HG02938 (cell line): Measurements from ENCODE around the gene SORCS2.

Source experiments
- ATAC-seq: cut with Tn5 transposase; IDR thresholded peaks from one replicate; pipeline ENCODE4 v1.9.1; 2021; ENCODE audit warnings: mild to moderate bottlenecking, moderate library complexity; ENCODE audit not compliant: unreplicated experiment

The SORCS2 gene

DNA sequence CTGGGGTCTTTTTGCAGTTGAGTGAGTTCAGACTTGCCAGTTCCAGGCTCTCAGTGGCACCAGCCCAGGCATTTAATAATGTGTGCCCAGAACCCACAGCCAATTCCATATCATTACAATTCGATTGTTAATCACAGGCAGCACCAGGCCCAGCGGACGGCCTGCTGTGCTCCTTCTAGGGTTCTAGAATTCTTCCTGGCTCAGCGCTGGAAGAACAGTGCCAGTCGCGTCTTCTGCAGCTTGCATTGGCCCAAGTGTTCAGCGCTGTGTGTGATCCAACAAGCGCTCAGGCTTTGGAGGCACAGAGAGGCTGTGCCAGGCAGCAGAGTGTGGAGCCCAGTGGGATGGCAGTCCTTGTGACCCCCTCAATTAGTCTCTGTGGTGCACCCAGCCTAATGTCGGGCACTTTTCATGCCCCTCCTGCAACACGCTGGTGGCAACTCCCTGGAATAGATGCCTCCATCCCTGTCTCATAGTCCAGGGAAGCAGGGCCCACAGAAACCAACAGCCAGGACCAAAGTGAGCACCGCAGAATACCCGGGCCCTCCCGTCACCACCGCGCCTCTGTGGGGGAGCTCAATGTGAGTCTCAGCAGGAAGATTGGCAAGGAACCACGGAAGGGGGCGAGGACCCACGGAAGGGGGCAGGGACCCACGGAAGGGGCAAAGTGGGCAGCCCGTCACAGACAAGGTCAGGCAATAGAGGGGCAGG is 554.2 kb downstream of the SORCS2 start:
- ATAC-seq = no peak

DNA sequence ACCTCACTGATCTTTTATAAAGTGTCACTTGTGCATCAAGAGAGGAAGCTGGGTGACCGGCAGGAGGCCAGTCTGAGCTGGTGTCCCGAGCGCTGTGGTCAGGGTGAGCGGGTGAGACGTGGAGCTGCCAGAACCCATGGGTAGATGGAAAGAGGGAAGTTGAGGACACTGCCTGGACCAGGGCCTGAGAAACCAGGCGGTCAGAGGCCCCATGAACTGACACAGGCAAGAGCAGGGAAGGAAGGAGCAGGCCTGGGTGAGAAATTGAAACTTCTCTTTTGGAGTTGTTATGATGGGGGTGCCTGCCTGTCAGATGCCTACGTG is 554.7 kb downstream of the SORCS2 start:
- ATAC-seq = no peak

DNA sequence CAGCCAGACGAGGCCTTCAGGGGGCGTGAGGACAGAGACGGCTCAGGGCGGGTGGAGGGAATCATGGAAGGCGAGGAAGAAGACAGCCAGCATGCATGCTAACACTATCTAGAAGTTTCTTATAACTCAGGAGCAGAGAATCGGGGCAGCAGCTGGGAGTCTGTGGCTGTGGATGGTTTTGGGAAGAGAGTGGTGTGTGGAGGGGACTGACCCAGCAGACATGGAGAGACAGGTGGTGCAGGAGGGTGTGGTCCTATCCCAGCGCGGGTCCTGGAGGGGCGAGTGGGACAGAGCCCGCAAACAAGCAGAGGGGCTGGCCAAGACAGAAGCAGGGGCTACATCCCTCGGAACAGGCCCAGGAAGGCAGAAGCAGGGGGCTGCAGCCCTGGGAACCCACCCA is 555.2 kb downstream of the SORCS2 start:
- ATAC-seq = no peak

DNA sequence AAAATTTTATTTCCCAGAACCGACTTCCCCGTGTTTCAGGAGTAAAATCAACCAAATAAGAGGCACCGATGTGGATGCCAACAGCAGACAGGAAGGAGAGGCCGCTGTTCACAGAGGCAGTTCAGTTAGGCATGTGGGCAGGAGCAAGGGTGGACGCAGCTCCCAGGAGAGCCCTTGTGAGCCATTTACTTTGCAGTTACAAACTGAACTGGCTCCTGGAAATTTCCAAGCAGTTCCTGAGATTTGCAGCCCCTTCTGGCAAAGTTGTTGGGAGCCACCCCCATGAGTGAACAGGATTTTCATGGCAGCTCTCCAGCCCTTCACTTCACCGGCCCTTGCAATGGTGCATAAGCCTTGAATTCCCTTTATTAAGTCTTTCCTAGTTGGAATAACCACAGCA is 558.2 kb downstream of the SORCS2 start:
- no peak for ATAC-seq

DNA sequence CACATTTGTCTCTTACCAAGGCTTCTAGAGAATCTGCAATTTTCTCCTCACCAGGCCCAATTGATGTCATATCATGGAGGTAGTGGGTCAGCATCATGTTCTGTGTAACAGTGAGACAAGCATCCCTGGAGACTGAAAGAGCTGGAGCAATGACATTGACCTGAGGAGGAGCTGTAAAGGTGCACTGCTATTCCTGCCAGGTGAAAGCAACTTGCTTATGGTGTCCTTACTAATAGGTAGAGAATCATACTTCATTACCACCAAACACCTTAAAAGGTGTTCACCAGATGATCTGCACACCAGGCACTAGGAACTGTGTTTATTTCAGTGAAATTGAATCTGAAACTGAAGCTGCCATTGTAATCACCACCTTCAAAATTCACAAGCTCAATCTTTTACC is 558.6 kb downstream of the SORCS2 start:
- no peak for ATAC-seq

DNA sequence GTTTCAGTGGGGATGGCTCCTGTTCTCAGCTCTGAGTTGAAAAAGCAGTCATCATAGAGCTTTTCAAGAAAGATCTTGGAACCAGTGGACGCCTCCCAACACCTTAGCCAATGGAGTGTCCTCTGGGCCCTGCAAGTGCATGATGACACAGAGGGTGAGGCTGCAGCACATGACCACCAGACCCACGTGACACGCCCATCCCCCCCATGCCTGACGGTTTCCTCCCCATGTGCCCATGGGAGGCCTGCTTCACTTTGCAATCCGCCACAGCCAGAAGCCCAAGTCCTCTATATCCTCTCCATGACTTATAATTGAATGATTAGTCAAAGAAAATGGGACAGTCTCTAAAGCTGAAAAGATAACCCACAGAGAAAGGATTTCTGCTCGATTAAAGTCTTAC is 560.3 kb downstream of the SORCS2 start:
- ATAC-seq = no peak

DNA sequence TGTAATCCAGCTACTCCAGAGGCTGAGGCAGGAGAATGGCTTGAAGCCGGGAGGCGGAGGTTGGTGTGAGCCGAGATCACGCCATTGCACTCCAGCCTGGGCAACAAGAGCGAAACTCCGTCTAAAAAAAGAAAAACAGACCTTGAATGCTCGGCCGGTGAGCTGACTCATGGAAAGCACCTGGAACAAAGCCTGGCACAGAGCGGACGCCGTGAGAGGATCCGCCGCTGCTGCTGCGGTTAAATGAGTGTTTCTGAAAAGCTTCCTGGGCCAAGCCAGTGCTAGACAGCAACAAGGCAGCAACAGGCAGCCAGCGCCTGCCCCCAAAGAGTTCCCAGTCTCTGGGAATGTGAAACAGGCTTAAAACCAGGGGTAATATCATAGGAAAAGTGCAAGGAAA is 560.9 kb downstream of the SORCS2 start:
- ATAC-seq = no peak

DNA sequence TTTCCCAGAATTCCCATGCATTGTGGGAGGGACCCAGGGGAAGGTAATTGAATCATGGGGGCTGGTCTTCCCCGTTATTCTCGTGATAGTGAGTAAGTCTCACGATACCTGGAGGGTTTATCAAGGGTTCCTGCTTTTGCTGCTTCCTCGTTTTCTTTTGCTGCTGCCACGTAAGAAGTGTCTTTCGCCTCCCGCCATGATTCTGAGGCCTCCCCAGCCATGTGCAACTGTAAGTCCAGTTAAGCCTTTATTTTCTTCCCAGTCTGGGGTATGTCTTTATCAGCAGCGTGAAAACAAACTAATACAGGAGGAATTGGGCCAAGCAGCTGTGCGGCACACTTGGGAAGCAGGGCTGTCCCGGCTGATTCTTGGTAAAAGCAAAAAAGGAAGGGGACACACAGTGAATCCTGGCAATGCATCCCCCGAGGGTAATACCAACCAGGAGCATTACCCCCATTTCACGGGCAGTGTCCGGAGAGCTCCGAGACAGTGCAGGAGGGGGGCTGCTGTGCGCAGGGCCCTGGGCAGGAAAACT is 561.7 kb downstream of the SORCS2 start:
- no peak for ATAC-seq

DNA sequence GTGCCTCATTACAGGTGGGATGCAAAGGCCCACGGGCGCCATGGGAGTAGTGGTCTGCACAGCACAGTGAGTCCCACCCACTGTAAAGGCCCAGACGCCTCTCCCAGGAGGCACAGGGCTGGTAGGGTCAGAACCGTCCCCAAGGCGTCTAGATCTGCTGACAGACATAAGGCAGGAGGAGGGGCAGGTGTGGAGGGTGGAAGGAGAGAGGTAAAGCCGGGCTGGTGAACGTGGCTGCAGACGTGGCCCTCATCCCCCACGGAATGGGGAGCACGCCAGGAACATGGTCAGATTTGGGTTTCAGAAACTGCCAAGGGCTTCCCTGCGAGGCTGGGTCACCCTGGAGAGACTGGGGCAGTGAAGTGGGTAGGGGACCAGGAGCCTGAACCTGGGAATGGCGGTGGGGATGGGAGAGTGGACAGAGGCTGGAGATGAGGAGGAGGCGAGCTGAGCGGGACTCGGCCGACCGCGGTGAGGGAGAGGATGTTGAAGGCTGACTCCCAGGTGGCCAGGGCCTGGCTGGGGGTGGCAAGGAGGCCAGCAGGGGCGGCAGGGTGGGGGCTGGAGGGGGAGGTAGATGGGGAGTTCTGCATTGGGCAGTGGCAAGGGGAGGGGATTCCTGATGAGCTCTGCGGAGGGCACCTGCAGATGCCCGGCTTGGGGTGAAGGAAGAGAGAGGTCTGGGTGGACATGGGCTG is 562.4 kb downstream of the SORCS2 start:
- no peak for ATAC-seq

DNA sequence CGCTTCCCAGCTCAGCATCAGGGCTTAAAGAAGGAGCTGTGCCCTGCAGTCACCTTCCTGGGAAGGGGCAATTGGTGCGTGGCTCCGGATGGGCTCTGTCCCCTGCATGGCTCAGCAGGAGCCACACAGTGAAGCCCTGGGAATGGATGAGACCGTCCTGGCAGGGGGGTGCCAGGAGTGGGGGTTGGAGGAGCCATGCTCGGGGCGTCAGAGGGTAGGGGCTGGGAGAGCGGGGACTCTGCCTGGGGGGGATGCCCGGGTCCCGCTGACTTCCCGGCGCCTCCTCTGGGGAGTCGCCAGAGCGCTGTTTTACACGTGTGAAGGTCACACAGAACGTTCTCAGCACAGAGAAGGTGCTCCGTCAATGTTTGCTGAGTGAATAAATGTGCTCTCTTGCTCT is 563.2 kb downstream of the SORCS2 start:
- no peak for ATAC-seq

DNA sequence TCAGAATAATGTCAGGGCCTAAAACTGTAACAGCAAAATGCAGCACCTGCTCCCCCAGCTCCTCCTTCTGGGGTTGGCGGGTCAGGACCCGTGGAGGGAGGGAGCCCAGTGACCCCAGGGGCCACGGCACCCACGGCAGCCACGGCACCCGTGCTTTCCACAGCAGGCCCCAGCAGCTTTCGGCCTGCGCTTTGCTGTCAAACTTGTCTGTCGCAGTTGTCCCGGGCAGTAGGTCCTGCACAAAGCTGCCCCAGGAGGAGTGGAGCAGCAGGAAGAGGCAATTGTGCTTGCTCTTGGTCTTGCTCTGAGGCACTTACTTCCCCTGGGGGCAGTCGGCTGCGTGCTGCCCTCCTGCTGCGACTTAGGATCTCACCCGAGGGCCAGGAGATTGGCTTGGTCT is 563.7 kb downstream of the SORCS2 start:
- no peak for ATAC-seq

DNA sequence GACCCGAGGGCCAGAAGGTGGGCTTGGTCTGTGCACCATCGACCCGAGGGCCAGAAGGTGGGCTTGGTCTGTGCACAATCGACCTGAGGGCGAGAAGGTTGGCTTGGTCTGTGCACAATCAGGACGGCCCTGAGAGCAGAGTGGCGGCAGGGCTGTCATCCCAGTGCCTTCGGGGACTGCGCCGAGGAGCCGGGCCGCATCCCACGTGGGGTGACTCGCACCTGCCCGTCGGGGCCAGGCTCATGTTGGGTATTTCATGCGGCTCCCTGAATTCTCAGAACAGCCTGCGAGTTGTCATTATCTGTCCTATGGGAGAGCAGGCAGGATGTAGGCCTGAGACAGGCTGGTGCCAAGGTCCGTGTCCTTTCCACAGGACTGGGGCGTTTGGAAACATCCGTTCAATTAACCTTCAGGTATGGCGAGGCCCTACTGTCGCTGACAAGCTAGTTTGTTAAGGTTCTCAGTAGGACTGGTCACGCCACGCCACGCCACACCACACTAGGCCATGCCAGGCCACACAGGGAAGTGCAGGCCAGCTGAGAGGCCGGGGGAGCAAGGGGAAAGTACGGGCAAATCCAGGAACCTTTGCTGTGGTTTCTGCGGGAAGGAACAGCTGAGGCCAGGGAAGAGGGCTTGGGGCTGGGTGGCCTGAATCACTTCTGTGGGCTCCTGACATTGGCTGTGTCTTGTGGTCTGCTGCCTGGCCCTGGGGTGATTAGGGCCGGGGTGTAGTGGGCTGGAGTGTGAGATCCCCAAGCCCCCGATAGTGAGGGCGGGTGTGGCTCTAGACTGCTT is 564.4 kb downstream of the SORCS2 start:
- no peak for ATAC-seq

DNA sequence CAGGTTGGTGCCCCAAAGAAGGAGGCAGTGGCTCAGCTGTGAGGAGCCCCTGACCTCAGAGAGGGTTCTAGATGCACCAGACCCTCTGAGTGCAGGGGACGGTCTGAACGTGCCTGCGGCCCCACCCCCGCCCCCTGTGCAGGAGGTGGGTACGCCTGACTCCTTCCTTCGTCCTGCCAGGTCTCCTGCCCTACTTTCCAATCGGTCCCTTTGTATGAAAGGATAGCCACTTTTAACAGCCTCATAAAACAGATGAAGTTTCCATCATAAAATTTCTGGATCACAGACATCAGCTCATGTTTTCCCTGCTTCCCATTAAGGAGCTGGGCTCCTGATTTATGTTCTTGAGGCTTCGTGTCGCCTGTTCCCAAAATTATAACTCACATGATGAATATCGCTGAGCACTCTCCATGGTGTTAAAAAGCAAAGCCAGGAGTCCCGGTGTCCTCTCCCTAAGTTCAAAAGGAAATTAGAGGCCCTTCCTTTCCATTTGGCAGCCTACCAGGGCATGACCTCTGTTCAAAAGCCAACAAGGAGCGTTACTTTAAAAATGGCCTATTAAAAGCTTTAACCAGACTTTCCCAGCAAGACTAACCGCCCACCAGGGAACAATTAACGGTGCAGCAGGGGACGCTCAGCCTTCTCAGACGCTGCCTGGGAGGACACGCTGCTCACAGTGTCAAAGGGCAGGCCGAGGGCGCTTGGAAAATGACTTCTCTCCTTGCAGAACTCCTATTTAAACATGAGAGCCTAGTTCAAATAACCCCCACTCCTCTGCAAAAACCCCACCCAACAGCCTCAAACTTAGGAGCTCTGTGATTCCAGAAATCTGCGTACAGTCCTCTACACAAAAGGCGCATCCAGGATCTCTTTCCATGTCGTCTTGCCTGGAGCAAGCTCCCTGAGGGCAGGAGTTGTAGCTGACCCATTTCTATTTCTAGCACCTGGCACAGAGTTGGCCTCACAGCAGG is 565.4 kb downstream of the SORCS2 start:
- no peak for ATAC-seq

DNA sequence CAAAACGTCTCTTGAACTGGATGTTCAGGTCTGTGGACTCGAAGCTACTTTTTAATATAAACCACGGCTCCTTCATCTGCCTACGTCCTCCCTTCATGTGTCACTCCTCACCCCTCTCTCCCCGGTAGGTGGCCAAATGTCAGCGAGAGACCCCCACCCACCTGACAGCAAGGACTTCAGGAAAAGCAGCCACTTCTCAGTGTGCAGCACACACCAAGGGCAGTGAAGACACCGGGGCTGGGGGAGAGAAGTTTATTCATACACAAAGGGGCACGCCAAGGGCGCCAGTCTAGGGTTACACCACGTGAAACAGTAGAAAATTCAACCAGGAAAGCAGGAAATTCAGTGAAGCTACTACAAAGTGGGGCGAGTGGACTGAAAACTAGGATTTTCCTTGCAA is 566.1 kb downstream of the SORCS2 start:
- ATAC-seq = no peak

DNA sequence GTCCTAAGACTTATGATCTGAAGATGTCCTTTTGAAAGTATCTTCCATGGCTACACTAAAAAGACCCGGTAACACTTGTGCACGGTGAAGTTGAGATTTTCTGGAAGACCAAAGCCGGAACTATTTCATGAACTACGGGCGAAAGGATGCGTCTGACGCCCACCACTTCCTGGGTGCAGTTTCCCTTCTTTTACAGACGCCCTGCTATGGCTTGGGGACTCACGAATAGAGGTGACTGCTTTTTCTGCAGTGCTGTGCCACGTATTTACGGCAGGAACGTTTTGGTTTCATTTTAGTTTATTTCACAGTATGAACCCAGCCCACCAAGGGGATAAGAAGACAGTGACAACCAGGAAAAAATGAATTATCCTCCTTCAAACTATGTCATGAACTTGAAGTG is 566.9 kb downstream of the SORCS2 start:
- no peak for ATAC-seq

DNA sequence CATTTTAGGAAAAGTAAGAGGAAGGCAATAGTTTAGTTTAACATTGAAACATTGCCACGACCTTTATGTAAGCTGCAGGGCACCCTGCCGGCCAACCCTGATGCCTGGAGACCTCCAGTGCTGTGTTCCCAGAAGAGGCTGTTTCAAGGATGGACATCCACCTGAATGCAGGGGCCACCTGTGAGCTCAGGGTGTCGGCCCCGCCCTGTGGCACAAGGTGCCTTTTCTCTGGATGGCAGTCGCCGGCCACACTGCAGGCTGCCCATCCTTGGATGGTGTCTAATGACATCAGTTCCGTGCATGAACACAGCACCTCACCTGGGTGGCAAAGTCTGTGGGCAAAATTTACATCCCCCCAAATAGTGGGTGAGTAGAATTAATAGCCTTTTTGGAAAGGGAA is 567.3 kb downstream of the SORCS2 start:
- ATAC-seq = no peak

DNA sequence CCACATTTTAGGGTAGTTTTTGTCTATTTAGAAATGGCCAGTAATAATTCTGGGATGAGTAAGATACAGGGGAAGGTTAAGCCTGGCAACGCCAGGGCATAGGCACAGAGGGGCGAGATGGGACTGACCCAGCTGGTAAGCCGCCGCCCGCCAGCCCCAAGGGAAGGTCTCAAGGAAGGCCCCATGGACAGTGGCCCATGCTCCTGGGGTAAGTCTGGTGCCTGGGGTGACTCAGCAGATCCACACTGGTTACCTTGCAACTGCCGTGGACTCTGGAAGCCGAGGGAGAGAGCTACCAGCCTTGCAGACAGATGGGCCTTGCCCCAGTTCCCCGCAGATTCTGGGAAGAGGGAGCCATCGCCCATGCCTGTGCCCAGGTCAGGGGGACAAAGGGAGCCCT is 567.9 kb downstream of the SORCS2 start:
- no peak for ATAC-seq

DNA sequence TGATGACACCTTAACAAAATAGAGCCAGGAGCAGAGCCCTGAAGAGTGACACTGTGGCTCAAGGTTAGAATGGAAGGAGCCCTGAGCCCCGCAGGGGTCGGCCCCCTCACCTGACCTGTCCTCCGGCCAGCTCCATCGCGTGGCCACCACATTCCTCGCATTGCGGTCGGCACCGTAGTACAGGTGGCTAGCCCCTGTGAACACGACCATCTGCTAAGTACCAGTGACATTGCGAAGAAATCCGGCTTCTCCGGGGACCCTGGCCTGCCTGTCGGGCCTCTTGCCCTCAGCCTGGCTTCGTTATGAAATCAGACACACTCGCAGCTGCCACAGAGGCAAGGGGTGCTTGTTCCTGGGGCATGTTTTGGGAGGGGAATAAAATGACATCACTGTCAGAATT is 568.4 kb downstream of the SORCS2 start:
- no peak for ATAC-seq

DNA sequence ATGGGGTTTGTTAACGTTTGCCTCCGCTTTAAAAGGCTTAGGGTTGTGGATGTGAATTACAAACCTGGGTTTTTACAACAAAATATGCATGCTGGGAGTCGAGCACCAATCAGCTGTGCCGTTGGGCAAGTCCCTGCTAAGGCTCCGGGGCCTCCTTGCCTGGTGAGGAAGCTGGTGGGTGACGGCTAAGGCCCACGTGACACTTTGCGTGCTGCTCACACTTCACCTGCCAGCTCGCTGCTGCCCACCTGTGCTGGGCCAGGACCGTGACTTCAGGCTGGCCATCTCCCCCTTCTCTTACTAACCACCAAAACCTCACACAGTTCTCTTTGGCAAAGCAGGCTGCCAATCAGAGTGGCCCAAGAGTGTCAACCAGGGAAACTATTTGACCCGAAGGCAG is 569.0 kb downstream of the SORCS2 start:
- no peak for ATAC-seq

DNA sequence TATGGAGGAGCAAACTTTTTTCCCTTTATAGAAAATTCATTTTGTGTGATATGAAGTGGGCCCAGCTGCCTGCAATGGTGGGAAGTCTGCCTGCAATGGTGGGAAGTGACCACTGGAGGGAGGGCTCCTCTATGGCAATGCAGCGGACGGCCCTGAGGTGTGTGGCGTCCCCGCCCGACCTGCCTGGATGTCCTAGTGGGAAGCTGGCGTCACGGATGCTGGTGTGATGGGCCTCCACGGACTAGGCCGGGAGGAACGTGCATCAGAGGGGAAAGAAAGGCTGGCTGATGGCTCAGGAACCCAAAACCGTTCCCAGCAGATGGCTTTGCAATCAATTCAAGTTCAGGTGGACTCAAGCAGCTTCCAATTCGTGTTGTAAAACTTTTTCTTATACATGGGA is 569.4 kb downstream of the SORCS2 start:
- ATAC-seq = peak; percentile 89
